ENCODE data around the gene MAPK8. TPM values are rescaled to one million over a fixed set of nuclear protein-coding genes. Genes with fewer than 3 reads are reported as not detected.
"Not testable (repeated sequence)": the region's sequence is repeated elsewhere in the genome, so short reads cannot be mapped to it uniquely, and the experiment has no call there.

The MAPK8 gene
- total and polyA plus RNA-seq, 4 donors, result 9.1 to 142 (median 24.2) TPM

- DNase-seq, result no peak
- WGBS, 2 donors, result 89 to 97% methylated on average over 1 of the region's 1 CpG
- Histone ChIP-seq H3K4me1 (ENCODE audit: control insufficient read depth in 5 of 5, insufficient read depth in 5 of 5, low read length in 5 of 5) (peaks cover 0 to 3% (median 0%) of the 10 kb centered on the region in 5 donors), H3K4me3 (no peak overlapping the region), H3K36me3 (ENCODE audit: control insufficient read depth in 4 of 4, insufficient read depth in 4 of 4, low read length in 4 of 4) (peaks cover 3 to 16% (median 8%) of the 10 kb centered on the region in 4 donors), H3K27me3 (ENCODE audit: control insufficient read depth in 3 of 3, insufficient read depth in 3 of 3, low read length in 2 of 3) (no peaks in the 10 kb centered on the region), H3K9me3 (ENCODE audit: control insufficient read depth in 4 of 4, insufficient read depth in 3 of 4, low read length in 3 of 4) (peaks cover 0 to 8% (median under 1%) of the 10 kb centered on the region in 4 donors), H3K9ac (ENCODE audit: insufficient read depth in 1 of 2, low read length in 2 of 2) (no peak overlapping the region), H3K27ac (ENCODE audit: low read depth in 1 of 2, low read length in 1 of 2) (no peak overlapping the region)
- no peak for TF ChIP-seq CTCF (IDR thresholded peaks at IDR 0.05; ENCODE audit: control extremely low read depth, extremely low read depth)
- ATAC-seq (ENCODE audit: insufficient read depth, low FRiP score), result no peak
These were observed 110.9 kb downstream of the MAPK8 start for GRCh38 chr10:48417374-48417773.

GRCh38 chr10:48418189-48418788 is 111.8 kb downstream of the MAPK8 start:
- Histone ChIP-seq H3K27me3 (ENCODE audit: control insufficient read depth in 3 of 3, insufficient read depth in 3 of 3, low read length in 2 of 3) (no peaks in the 10 kb centered on the region), H3K4me3 (no peak overlapping the region), H3K9me3 (ENCODE audit: control insufficient read depth in 4 of 4, insufficient read depth in 3 of 4, low read length in 3 of 4) (peaks cover 0 to under 1% (median 0%) of the 10 kb centered on the region in 4 donors), H3K4me1 (ENCODE audit: control insufficient read depth in 5 of 5, insufficient read depth in 5 of 5, low read length in 5 of 5) (peaks cover 0 to 3% (median 0%) of the 10 kb centered on the region in 5 donors), H3K27ac (ENCODE audit: low read depth in 1 of 2, low read length in 1 of 2) (peak overlapping the region in 1 of 2 donors; percentile 31), H3K36me3 (ENCODE audit: control insufficient read depth in 4 of 4, insufficient read depth in 4 of 4, low read length in 4 of 4) (peaks cover 0 to 7% (median 3%) of the 10 kb centered on the region in 4 donors), H3K9ac (ENCODE audit: insufficient read depth in 1 of 2, low read length in 2 of 2) (no peak overlapping the region)
- no peak for TF ChIP-seq CTCF (IDR thresholded peaks at IDR 0.05; ENCODE audit: control extremely low read depth, extremely low read depth)
- no peak for DNase-seq
- WGBS, 2 donors, result 65 to 82% methylated on average over 5 of the region's 5 CpGs
- no peak for ATAC-seq (ENCODE audit: insufficient read depth, low FRiP score)

- TF ChIP-seq CTCF (IDR thresholded peaks at IDR 0.05; ENCODE audit: control extremely low read depth, extremely low read depth), result no peak
- Histone ChIP-seq H3K4me1 (ENCODE audit: control insufficient read depth in 5 of 5, insufficient read depth in 5 of 5, low read length in 5 of 5) (peaks cover 0 to 3% (median 0%) of the 10 kb centered on the region in 5 donors), H3K4me3 (no peak overlapping the region), H3K27me3 (ENCODE audit: control insufficient read depth in 3 of 3, insufficient read depth in 3 of 3, low read length in 2 of 3) (no peaks in the 10 kb centered on the region), H3K9ac (ENCODE audit: insufficient read depth in 1 of 2, low read length in 2 of 2) (no peak overlapping the region), H3K36me3 (ENCODE audit: control insufficient read depth in 4 of 4, insufficient read depth in 4 of 4, low read length in 4 of 4) (peaks cover 0 to 6% (median 2%) of the 10 kb centered on the region in 4 donors), H3K9me3 (ENCODE audit: control insufficient read depth in 4 of 4, insufficient read depth in 3 of 4, low read length in 3 of 4) (no peaks in the 10 kb centered on the region), H3K27ac (ENCODE audit: low read depth in 1 of 2, low read length in 1 of 2) (no peak overlapping the region)
- WGBS, 2 donors, result 96 to 98% methylated on average over 4 of the region's 4 CpGs
- DNase-seq (no peak), ATAC-seq (ENCODE audit: insufficient read depth, low FRiP score) (no peak)
These were observed 113.2 kb downstream of the MAPK8 start for GRCh38 chr10:48419714-48420113.

GRCh38 chr10:48421862-48422261 is 115.4 kb downstream of the MAPK8 start:
- not testable (repeated sequence) for H3K4me3 ChIP-seq; H3K4me1 ChIP-seq (ENCODE audit: control insufficient read depth in 5 of 5, insufficient read depth in 5 of 5, low read length in 5 of 5); H3K36me3 ChIP-seq (ENCODE audit: control insufficient read depth in 4 of 4, insufficient read depth in 4 of 4, low read length in 4 of 4); ATAC-seq (ENCODE audit: insufficient read depth, low FRiP score); H3K9ac ChIP-seq (ENCODE audit: insufficient read depth in 1 of 2, low read length in 2 of 2); H3K27me3 ChIP-seq (ENCODE audit: control insufficient read depth in 3 of 3, insufficient read depth in 3 of 3, low read length in 2 of 3); DNase-seq; H3K9me3 ChIP-seq (ENCODE audit: control insufficient read depth in 4 of 4, insufficient read depth in 3 of 4, low read length in 3 of 4); H3K27ac ChIP-seq (ENCODE audit: low read depth in 1 of 2, low read length in 1 of 2)
- WGBS, 2 donors, result 96 to 99% methylated on average over 2 of the region's 2 CpGs
